Measurements from ENCODE around the gene CGREF1.

The CGREF1 gene

DNA sequence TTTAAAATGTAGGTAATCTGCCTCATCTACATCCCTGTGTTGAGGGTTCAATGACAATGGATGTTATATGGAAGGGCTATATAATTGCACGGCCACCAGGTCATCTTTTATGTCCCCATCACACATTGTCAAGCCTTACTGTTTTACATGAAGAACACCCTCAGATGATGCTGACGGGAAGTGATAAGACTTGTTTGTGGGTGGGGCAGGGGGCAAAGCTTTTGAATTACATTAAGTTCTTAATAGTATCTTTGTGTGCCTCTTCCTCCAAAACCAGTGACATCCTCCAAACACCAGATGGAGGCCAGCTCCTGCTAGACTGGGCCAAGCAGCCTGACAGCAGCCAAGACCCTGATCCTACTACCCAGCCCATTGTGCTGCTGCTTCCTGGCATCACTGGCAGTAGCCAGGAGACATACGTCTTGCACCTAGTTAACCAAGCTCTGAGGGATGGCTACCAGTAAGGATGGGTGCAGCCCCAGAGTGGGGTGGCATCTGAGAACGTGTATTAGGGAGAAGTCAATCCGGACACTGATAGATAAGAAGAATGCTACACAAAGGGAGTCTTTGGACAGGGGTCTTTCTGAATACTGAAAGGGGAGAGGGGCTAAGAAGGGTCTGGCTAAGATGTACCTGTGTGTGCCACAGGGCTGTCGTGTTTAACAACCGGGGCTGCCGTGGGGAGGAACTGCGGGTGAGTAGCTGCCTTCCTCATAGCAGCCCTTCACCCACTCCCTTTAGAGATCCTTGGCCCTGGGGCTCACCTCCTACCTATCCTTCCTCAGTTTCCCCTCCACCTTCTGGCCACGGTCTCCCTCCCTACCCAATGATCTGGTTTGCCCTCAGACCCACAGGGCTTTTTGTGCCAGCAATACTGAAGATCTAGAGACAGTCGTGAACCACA is 10.0 kb upstream of the CGREF1 start:
- no peak for DNase-seq (ENCODE audit: low spot score)
- TF ChIP-seq, protein P1, sequence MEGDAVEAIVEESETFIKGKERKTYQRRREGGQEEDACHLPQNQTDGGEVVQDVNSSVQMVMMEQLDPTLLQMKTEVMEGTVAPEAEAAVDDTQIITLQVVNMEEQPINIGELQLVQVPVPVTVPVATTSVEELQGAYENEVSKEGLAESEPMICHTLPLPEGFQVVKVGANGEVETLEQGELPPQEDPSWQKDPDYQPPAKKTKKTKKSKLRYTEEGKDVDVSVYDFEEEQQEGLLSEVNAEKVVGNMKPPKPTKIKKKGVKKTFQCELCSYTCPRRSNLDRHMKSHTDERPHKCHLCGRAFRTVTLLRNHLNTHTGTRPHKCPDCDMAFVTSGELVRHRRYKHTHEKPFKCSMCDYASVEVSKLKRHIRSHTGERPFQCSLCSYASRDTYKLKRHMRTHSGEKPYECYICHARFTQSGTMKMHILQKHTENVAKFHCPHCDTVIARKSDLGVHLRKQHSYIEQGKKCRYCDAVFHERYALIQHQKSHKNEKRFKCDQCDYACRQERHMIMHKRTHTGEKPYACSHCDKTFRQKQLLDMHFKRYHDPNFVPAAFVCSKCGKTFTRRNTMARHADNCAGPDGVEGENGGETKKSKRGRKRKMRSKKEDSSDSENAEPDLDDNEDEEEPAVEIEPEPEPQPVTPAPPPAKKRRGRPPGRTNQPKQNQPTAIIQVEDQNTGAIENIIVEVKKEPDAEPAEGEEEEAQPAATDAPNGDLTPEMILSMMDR (IDR thresholded peaks at IDR 0.05; ENCODE audit: poor library complexity, severe bottlenecking) = no peak

DNA sequence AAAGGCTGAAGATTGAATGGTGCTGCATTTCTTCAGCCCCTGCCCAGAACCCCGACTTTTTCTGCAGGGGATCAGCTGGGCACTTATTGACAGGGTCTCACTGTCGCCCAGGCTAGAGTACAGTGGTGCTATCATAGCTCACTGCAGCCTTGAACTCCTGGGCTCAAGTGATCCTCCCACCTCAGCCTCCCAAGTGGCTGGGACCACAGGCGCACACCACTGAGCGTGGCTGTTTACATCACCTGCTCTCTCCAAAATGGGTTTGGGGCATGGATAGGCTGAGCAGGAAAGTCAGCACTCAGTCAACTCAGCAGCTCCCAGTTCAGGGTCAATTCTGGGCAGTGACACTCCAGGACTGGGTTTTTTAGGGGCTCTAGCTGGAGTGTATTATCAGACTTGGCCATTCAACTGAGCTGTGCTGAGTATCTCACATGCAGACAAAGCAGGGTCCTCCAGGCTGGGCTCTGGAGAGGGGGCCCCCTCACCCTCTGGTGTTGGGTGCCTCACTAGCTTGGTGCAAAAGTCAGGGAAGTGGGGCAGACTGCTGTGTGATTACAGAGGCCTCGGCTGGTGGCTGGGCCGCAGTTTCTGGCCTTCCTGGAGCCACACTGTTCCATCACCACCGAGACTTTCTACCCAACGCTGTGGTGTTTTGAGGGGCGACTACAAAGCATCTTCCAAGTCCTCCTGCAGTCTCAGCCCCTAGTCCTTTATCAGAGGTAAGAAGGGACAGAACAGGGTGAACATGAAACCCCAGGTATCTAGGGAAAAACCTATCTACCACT is 9.1 kb upstream of the CGREF1 start:
- TF ChIP-seq, protein P1 (IDR thresholded peaks at IDR 0.05; ENCODE audit: poor library complexity, severe bottlenecking) = no peak
- Histone ChIP-seq H3K36me3 (ENCODE audit: low read depth) (peaks cover 23% of the 10 kb centered on the region), H3K9me3 (ENCODE audit: severe bottlenecking) (no peaks in the 10 kb centered on the region), H3K27me3 (ENCODE audit: insufficient read depth, poor library complexity, severe bottlenecking) (no peaks in the 10 kb centered on the region), H3K27ac (ENCODE audit: poor library complexity, severe bottlenecking) (no peak overlapping the region), H3K4me3 (ENCODE audit: severe bottlenecking) (no peak overlapping the region), H3K4me1 (ENCODE audit: insufficient read depth, poor library complexity, severe bottlenecking) (peaks cover 1% of the 10 kb centered on the region)
- ATAC-seq (ENCODE audit: low read depth) (no peak), DNase-seq (ENCODE audit: low spot score) (no peak)

More for the DNA sequence above, 10.0 kb upstream of the CGREF1 start:
- H3K4me3 ChIP-seq (ENCODE audit: severe bottlenecking) = no peak overlapping the region
- H3K27ac ChIP-seq (ENCODE audit: poor library complexity, severe bottlenecking) = no peak overlapping the region
- no peaks in the 10 kb centered on the region for H3K27me3 ChIP-seq (ENCODE audit: insufficient read depth, poor library complexity, severe bottlenecking)
- no peak for ATAC-seq (ENCODE audit: low read depth)
- H3K36me3 ChIP-seq (ENCODE audit: low read depth) = peaks cover 27% of the 10 kb centered on the region
- H3K9me3 ChIP-seq (ENCODE audit: severe bottlenecking) = no peaks in the 10 kb centered on the region
- peaks cover 6% of the 10 kb centered on the region for H3K4me1 ChIP-seq (ENCODE audit: insufficient read depth, poor library complexity, severe bottlenecking)

DNA sequence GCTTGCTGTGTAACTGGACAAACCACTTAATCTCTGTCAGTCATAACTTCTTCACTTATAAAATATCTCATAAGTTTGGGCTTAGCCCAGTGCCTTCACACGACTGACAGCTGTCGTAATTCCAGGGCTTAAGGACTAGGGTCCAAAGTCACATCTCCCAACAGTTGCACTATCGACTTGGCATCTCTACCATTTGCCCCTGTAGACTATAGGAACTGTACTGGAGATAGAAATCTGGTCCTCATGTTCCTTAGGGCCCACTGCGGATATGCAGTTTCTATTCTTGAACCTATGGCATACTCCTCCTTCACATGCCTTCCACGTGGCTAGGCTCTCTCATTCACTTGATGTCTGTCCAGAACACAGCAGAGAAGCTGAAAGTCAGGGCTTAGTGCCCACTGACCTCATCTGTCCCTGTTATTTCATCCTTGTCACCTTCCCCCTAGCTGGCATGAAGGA is 7.4 kb upstream of the CGREF1 start:
- DNase-seq (ENCODE audit: low spot score) (no peak), ATAC-seq (ENCODE audit: low read depth) (no peak)

DNA sequence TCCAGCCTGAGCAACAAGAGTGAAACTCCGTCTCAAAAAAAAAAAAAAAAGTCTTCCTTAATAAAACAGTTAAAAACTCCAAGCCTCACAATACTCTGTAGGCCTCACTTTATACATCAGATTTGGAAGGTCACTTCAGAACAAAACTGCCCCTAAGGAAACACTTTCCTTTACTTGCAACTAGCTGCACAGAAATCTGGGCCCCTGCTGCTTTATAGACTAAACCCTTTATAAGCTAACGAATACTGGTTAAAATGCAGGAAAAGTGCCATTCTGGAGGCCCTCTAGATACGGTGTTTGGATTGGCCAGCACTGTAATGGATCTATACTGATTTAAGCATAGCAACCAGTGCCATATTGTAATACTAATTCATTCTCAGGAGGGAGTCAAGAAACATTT is 6.2 kb upstream of the CGREF1 start:
- Histone ChIP-seq H3K36me3 (ENCODE audit: low read depth) (no peaks in the 10 kb centered on the region), H3K9me3 (ENCODE audit: severe bottlenecking) (no peaks in the 10 kb centered on the region), H3K4me1 (ENCODE audit: insufficient read depth, poor library complexity, severe bottlenecking) (no peaks in the 10 kb centered on the region), H3K27ac (ENCODE audit: poor library complexity, severe bottlenecking) (no peak overlapping the region), H3K27me3 (ENCODE audit: insufficient read depth, poor library complexity, severe bottlenecking) (no peaks in the 10 kb centered on the region), H3K4me3 (ENCODE audit: severe bottlenecking) (no peak overlapping the region)
- DNase-seq (ENCODE audit: low spot score) = no peak
- no peak for ATAC-seq (ENCODE audit: low read depth)
- TF ChIP-seq, protein P1 (IDR thresholded peaks at IDR 0.05; ENCODE audit: poor library complexity, severe bottlenecking) = no peak

More for the DNA sequence above, 7.4 kb upstream of the CGREF1 start:
- no peaks in the 10 kb centered on the region for H3K4me1 ChIP-seq (ENCODE audit: insufficient read depth, poor library complexity, severe bottlenecking)
- TF ChIP-seq, protein P1 (IDR thresholded peaks at IDR 0.05; ENCODE audit: poor library complexity, severe bottlenecking) = no peak
- H3K9me3 ChIP-seq (ENCODE audit: severe bottlenecking) = no peaks in the 10 kb centered on the region
- H3K27me3 ChIP-seq (ENCODE audit: insufficient read depth, poor library complexity, severe bottlenecking) = no peaks in the 10 kb centered on the region
- no peak overlapping the region for H3K4me3 ChIP-seq (ENCODE audit: severe bottlenecking)
- H3K36me3 ChIP-seq (ENCODE audit: low read depth) = 0 out of 2 replicates have a peak, but pooled peaks cover 5% of the 10 kb centered on the region
- no peak overlapping the region for H3K27ac ChIP-seq (ENCODE audit: poor library complexity, severe bottlenecking)

Data from RWPE2 (cell line).